Pons (tissue), 1 donor: ENCODE results near the gene ADRA1B.

Experiments
- DNase-seq: peaks from one replicate; pipeline ENCODE4 v3.0.0-alpha.2; 2016; ENCODE audit warnings: low spot score

Gene ADRA1B

GRCh38 chr5:159928122-159928909 is 12.0 kb downstream of the ADRA1B start:
- DNase-seq, result no peak

- no peak for DNase-seq
Observed at GRCh38 chr5:159929176-159929575, 12.9 kb downstream of the ADRA1B start.

GRCh38 chr5:159933531-159934485 is 17.5 kb downstream of the ADRA1B start:
- DNase-seq, result no peak

- no peak for DNase-seq
Observed at GRCh38 chr5:159935946-159936345, 19.7 kb downstream of the ADRA1B start.

GRCh38 chr5:159936686-159937329 is 20.5 kb downstream of the ADRA1B start:
- no peak for DNase-seq

GRCh38 chr5:159937580-159937979 is 21.3 kb downstream of the ADRA1B start:
- no peak for DNase-seq

GRCh38 chr5:159943326-159943725 is 27.0 kb downstream of the ADRA1B start:
- no peak for DNase-seq

GRCh38 chr5:159944056-159944600 is 27.8 kb downstream of the ADRA1B start:
- no peak for DNase-seq

- no peak for DNase-seq
Observed at GRCh38 chr5:159945359-159945758, 29.1 kb downstream of the ADRA1B start.

- DNase-seq, result no peak
Observed at GRCh38 chr5:159947708-159948358, 31.6 kb downstream of the ADRA1B start.

- no peak for DNase-seq
Observed at GRCh38 chr5:159951387-159951786, 35.1 kb downstream of the ADRA1B start.

GRCh38 chr5:159951834-159952233 is 35.6 kb downstream of the ADRA1B start:
- no peak for DNase-seq

GRCh38 chr5:159953609-159954008 is 37.3 kb downstream of the ADRA1B start:
- no peak for DNase-seq

GRCh38 chr5:159955056-159955624 is 38.9 kb downstream of the ADRA1B start:
- no peak for DNase-seq

- DNase-seq, result no peak
Observed at GRCh38 chr5:159956074-159956473, 39.8 kb downstream of the ADRA1B start.

- no peak for DNase-seq
Observed at GRCh38 chr5:159961176-159962160, 45.2 kb downstream of the ADRA1B start.

GRCh38 chr5:159962214-159962613 is 45.9 kb downstream of the ADRA1B start:
- DNase-seq, result no peak

- DNase-seq, result no peak
Observed at GRCh38 chr5:159963935-159964334, 47.7 kb downstream of the ADRA1B start.

GRCh38 chr5:159965031-159965837 is 49.0 kb downstream of the ADRA1B start:
- DNase-seq, result peak; percentile 18
